NCI-H524 treated with DMSO at 0.1 percent for 48 hours (cell line): Measurements from ENCODE around the gene MMP3.

ENCODE experiments used
- DNase-seq: peaks from one replicate; lab custom pipeline; 2025; lab: John Stamatoyannopoulos, UW

MMP3 gene

DNA sequence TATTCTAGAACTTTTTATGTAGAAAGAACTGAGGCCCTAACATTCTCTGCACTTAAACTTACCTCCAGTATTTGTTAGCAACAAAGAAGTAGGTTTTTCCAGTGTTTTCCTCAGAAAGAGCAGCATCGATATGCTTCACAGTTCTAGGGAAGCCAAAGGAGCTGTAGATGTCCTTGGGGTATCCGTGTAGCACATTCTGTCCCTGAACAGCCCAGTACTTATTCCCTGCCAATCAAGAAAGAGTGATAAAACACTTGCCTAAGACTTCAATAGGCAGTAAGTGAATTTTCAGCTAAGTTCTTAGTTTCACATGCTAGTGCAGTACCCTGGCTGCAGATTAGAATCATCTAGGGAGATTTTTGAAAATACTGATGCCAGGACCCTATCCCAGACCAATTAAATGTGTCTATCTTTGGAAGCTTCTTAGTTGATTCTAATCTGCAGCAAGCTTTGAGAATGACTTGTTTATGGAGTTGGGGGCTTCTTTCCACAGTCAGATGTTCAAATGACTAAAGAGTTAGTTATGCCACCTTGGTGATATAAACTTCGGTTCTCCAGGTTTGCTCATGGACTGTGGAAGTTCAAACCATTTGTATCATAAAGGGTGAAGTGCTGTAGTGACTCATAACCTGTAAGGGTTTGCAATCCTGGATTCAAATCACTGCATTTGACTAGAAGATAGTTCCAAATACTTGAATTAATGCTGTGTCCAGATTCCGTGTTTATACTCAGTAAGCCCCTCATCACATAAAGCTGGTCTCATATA, 52.0 kb downstream of the MMP3 start:
- no peak for DNase-seq

- no peak for DNase-seq
Observed at GRCh38 chr11:102788334-102788995, 54.9 kb downstream of the MMP3 start.
